IPS DF 6.9 (cell line): Measurements from ENCODE around the gene DPEP2NB.

Source experiments
- DNase-seq: peaks from one replicate; pipeline ENCODE4 v3.0.0-alpha.2; 2013; ENCODE audit warnings: low read depth, low spot score
- H3K27ac ChIP-seq: one replicate; pipeline ENCODE4 v1.5.1; 2013; ENCODE audit warnings: low read length, control low read depth
- H3K27me3 ChIP-seq: 2 replicates; pipeline ENCODE4 v1.6.1; 2013; ENCODE audit warnings: mild to moderate bottlenecking, low read length; ENCODE audit not compliant: control insufficient read depth, insufficient read depth
- H3K36me3 ChIP-seq: 2 replicates; pipeline ENCODE4 v1.6.1; 2013; ENCODE audit warnings: low read length; ENCODE audit not compliant: control insufficient read depth, insufficient read depth
- H3K4me1 ChIP-seq: 2 replicates; pipeline ENCODE4 v1.6.1; 2013; ENCODE audit warnings: low read length; ENCODE audit not compliant: control insufficient read depth, insufficient read depth
- H3K4me3 ChIP-seq: 2 replicates; pipeline ENCODE4 v1.5.1; 2013; ENCODE audit warnings: mild to moderate bottlenecking, low read length
- H3K9me3 ChIP-seq: 2 replicates; pipeline ENCODE4 v1.6.1; 2013; ENCODE audit warnings: low read length, inconsistent platforms; ENCODE audit not compliant: control insufficient read depth, insufficient read depth
- WGBS: extraction: QIAGEN DNeasy Blood & Tissue Kit; methylation state at CpG from one replicate; pipeline ENCODE4 v1.1.7; 2013; ENCODE audit warnings: mixed read lengths, missing lambda C conversion rate; ENCODE audit not compliant: insufficient read length, insufficient coverage; 5-methylcytosine and 5-hydroxymethylcytosine counted together

The DPEP2NB gene, protein sequence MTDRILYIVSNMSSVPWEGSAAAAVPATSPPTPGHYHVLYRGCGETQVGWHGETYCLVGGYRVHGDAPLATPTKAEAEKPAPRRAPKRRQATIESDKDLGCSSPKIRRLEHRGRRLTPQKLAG

DNA sequence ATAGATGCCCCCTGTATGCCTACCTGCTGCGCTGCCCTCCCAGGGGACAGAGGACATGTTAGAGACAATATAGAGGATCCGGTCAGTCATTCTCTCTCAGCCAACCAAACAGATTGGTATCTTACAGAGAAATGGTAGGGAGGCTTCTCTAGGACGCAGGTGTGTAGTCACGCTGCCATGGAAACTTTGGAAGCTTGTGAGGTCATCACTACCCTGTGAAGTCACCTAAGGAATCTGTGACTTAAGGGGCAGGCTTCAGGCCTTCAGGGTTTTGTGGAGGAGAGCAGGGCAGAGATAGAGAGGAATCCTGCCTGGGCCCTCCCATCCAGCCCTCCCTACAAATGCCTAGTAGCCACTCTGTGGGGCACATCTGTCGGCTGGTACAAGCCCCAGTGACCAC lies at the start of gene DPEP2NB:
DPEP2NB (minus strand) TSS at position 231 of the 400 bp plus-strand sequence; CDS start at position 90, 141 bp downstream.
- no peaks in the 10 kb centered on the region for H3K27me3 ChIP-seq
- no peak within 1 kb of the TSS for H3K4me3 ChIP-seq
- no peaks in the 10 kb centered on the region for H3K36me3 ChIP-seq
- H3K27ac ChIP-seq: no peak within 1 kb of the TSS
- no peaks in the 10 kb centered on the region for H3K9me3 ChIP-seq
- no peaks in the 10 kb centered on the region for H3K4me1 ChIP-seq
- DNase-seq: no peak
- no CpG with 5 or more reads among the region's 5 CpGs for WGBS

DNA sequence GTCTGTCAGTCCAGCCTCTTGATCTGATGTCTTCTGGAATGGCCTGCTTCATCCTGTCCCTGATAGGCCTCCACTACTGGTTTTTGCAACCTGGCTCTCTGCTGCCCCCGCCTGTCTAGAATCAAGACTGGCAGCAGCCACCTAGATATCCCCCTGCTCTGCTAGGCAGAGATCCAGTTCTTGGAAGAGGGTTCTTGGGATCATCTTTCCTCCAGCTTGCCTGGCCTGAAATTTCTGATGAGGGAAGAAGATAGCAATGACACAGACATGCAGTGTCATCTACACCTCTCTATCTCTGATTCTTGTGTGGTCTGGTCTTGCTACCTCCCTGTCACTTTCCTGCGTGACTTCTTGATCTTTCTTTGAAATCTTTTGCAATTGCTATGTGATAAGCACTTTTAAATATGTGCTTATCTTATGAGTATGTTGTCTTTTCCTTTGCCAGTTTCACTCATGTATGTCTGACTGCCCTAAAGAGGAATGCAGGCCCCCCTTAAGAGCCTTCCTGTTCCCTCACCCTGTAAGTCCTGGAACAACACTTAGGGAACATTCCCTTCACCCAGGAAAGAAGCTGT lies 49.2 kb upstream of the DPEP2NB start:
- WGBS: no CpG with 5 or more reads among the region's 2 CpGs
- Histone ChIP-seq H3K27ac (no peak overlapping the region), H3K27me3 (no peaks in the 10 kb centered on the region)

DNA sequence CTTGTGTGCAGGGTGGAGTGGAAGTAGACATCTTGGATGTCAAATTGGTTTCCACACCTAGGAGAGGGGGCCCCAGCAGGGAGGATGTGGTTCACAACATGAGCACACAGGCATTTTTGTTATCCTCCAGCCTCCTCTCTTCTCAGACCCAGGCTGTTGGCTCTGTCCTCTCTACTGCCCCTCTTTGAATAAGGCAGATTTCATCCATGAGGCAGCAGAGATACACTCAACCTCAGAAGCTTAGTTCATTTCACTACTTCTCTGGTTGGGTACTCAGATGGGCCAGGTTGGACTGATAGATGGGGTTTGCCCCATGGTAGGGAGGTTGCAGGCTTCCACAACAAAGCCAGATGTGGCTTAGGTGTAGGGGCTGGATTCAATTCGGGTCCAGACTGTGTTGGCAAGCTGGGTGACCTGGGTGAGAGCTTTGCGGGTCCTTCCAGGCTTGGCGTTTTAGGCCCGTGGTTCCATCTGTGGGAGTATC lies 47.2 kb upstream of the DPEP2NB start:
- Histone ChIP-seq H3K36me3 (no peaks in the 10 kb centered on the region; the same call in 1 of the 2 replicates), H3K4me1 (no peaks in the 10 kb centered on the region), H3K9me3 (no peaks in the 10 kb centered on the region), H3K27me3 (no peaks in the 10 kb centered on the region), H3K4me3 (no peak overlapping the region), H3K27ac (no peak overlapping the region)
- no peak for DNase-seq
- no CpG with 5 or more reads among the region's 4 CpGs for WGBS

More for the DNA sequence above, 49.2 kb upstream of the DPEP2NB start:
- Histone ChIP-seq H3K36me3 (peaks cover 3% of the 10 kb centered on the region; the same call in 1 of the 2 replicates), H3K9me3 (no peaks in the 10 kb centered on the region), H3K4me3 (no peak overlapping the region), H3K4me1 (no peaks in the 10 kb centered on the region)
- no peak for DNase-seq

DNA sequence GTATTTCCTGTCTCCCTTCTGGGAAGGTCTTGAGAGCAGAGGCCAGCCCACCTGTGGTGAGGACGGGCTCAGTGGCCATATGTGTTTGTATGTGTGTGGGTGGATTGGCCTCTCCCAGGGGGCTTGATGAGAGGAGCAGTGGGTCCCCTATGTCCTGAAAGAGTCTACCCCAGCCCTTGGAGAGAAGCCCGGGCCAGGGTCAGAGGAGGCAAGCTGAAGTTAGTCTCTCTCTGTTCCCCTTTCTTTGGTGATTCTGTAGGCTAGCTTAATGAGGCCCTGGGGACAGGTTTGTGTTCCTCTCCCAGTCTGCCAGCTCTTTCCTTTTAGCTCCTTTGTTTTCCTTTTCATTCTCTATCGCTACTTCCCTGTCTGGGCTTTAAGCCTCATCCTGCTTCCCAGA lies 45.7 kb upstream of the DPEP2NB start:
- no CpG with 5 or more reads among the region's 3 CpGs for WGBS
- H3K9me3 ChIP-seq: no peaks in the 10 kb centered on the region
- H3K27me3 ChIP-seq: no peaks in the 10 kb centered on the region
- H3K4me1 ChIP-seq: no peaks in the 10 kb centered on the region
- no peaks in the 10 kb centered on the region; the same call in 1 of the 2 replicates for H3K36me3 ChIP-seq
- H3K4me3 ChIP-seq: no peak overlapping the region
- no peak overlapping the region for H3K27ac ChIP-seq
- no peak for DNase-seq

DNA sequence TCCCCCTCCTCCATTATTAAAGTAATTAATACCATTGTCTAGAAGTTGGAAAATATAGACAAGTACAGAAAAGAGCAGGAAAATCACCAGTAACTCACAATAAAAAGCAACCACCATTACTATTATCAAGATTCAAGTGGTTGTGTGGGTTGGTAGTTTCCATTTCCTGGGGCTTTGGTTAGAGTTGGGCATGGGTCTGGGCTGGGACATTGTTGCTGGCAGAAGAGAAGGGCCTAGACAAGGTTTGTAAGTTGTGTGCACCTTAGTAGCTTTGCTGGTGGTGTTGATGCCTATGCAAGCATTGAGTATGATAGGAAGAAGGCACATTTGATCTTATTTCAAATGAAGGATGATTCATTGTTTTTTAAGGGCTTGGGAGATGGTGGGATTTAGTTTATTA lies 44.1 kb upstream of the DPEP2NB start:
- no peaks in the 10 kb centered on the region for H3K9me3 ChIP-seq
- H3K27me3 ChIP-seq: no peaks in the 10 kb centered on the region
- H3K36me3 ChIP-seq: no peaks in the 10 kb centered on the region; the same call in 1 of the 2 replicates
- H3K4me3 ChIP-seq: no peak overlapping the region
- DNase-seq: no peak
- no peaks in the 10 kb centered on the region for H3K4me1 ChIP-seq
- no peak overlapping the region for H3K27ac ChIP-seq

DNA sequence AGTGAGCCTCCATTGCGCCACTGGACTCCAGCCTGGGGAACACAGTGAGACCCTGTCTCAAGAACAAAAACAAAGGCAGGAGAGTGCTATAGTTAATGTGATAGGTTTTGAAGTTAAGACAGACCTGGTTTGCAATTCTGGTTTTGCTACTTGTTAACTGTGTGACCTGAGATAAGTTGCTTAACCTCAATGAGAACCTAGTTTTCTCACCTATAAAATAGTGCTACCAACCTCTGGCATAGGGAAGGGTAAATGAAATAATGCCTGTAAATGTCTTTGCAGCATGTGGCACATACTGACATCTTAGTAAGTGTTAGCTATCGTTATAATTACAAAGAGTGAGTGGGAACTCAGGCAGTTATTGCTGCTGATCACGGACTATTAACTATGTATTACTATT lies 39.7 kb upstream of the DPEP2NB start:
- no CpG with 5 or more reads among the region's 3 CpGs for WGBS
- peaks cover 3% of the 10 kb centered on the region; the same call in 1 of the 2 replicates for H3K36me3 ChIP-seq
- DNase-seq: no peak

DNA sequence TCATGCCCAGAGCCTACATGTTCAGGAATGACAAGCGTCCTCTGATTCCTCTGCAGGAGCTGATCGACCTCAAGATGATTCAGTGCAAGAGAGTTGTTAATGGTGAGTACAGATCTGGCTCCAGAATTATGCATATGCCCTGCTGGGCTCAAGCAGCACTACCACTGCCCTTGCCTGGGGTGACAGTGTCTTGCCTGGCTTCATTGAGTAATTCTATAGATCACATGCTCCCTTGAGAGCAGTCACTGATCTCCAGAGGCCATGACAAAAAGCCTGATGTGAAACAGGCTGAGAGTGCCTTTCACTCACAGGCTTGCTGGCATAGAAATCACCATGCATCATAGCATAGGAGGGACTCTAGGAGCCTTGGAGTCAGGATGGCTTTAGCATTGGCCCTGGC lies 33.7 kb upstream of the DPEP2NB start:
- Histone ChIP-seq H3K4me3 (no peak overlapping the region), H3K9me3 (no peaks in the 10 kb centered on the region), H3K36me3 (peaks cover 7% of the 10 kb centered on the region; the same call in 1 of the 2 replicates), H3K27ac (no peak overlapping the region), H3K4me1 (no peaks in the 10 kb centered on the region), H3K27me3 (no peaks in the 10 kb centered on the region)
- no CpG with 5 or more reads among the region's 2 CpGs for WGBS
- no peak for DNase-seq

More for the DNA sequence above, 39.7 kb upstream of the DPEP2NB start:
- no peaks in the 10 kb centered on the region for H3K4me1 ChIP-seq
- H3K4me3 ChIP-seq: no peak overlapping the region
- H3K27me3 ChIP-seq: no peaks in the 10 kb centered on the region
- no peak overlapping the region for H3K27ac ChIP-seq
- no peaks in the 10 kb centered on the region for H3K9me3 ChIP-seq

DNA sequence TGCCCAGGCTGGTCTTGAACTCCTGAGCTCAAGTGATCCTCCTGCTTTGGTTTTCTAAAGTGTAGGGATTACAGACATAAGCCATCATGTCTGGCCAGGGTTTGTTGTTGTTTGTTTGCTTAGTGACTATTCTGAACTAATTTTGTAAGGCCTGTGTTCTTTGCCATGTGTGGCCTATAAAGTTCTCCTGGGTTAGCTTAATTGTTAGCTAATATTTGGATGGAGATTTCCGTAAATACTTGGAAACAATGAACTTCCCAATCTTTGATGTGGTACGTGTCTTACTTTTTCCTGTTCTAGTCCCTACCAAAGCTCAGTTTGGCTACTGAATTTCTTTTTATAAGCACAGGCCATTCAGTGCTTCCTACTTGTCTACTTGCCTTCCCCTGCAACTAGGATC lies 32.3 kb upstream of the DPEP2NB start:
- DNase-seq: no peak
- H3K36me3 ChIP-seq: peaks cover 4% of the 10 kb centered on the region; the same call in 1 of the 2 replicates
- H3K27me3 ChIP-seq: no peaks in the 10 kb centered on the region
- no peaks in the 10 kb centered on the region for H3K4me1 ChIP-seq
- WGBS: no CpG with 5 or more reads among the region's 2 CpGs
- no peak overlapping the region for H3K4me3 ChIP-seq
- no peaks in the 10 kb centered on the region for H3K9me3 ChIP-seq
- H3K27ac ChIP-seq: no peak overlapping the region

DNA sequence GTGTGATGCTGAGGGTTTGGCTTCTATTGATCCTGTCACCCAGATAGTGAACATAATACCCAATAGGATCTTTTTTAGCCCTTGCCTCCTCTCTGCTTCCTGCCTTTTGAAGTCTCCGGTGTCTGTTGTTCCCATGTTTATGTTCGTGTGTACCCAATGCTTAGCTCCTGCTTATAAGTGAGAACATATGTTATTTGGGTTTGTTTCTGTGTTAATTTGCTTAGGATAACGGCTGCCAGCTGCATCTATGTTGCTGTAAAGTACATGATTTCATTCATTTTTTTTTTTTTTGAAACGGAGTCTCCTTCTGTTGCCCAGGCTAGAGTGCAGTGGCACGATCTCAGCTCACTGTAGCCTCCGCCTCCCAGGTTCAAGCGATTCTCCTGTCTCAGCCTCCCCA lies 30.4 kb upstream of the DPEP2NB start:
- no peaks in the 10 kb centered on the region for H3K4me1 ChIP-seq
- WGBS: no CpG with 5 or more reads among the region's 7 CpGs
- H3K36me3 ChIP-seq: peaks cover 4% of the 10 kb centered on the region; the same call in 1 of the 2 replicates
- no peak for DNase-seq
- H3K27me3 ChIP-seq: no peaks in the 10 kb centered on the region
- no peaks in the 10 kb centered on the region for H3K9me3 ChIP-seq
- no peak overlapping the region for H3K4me3 ChIP-seq
- no peak overlapping the region for H3K27ac ChIP-seq

DNA sequence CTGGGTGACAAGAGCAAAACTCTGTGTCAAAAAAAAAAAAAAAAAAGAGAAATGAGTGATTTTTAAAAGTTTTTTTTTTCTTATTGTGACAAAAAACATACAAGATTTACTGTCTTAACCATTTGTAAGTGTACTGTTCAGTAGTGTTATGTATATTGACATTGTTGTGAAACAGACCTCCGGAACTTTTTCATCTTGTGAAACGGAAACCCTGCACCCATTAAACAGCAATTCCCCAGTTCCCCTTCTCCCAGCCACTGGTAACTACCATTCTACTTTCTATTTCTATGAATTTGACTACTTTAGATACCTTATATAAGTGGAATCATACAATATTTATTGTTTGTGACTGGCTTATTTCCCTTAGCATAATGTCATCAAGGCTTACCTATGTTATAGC lies 26.1 kb upstream of the DPEP2NB start:
- Histone ChIP-seq H3K4me1 (no peaks in the 10 kb centered on the region), H3K4me3 (no peak overlapping the region), H3K36me3 (no peaks in the 10 kb centered on the region), H3K9me3 (no peaks in the 10 kb centered on the region), H3K27ac (no peak overlapping the region), H3K27me3 (no peaks in the 10 kb centered on the region)
- DNase-seq: no peak
- WGBS: no CpG with 5 or more reads among the region's 2 CpGs
